Keratinocyte (primary cell): ENCODE measurements around the gene AVL9.

ENCODE experiments used
- EZH2 ChIP-seq: IDR thresholded peaks from one replicate; pipeline ENCODE4 v1.6.1; 2012; ENCODE audit warnings: inconsistent platforms, mild to moderate bottlenecking, low read length, moderate library complexity
- TF ChIP-seq, protein P1 (sequence below), 3 experiments: IDR thresholded peaks in 1 of 3; conservative IDR thresholded peaks in 1 of 3; optimal IDR thresholded peaks in 1 of 3; 2 replicates in 2 of 3; 3 replicates in 1 of 3; pipeline versions ENCODE3 to v1.5.1; 2011; ENCODE audit warnings: low read length in 3 of 3, mild to moderate bottlenecking in 3 of 3, moderate library complexity in 2 of 3, control low read depth in 1 of 3, inconsistent platforms in 1 of 3; ENCODE audit not compliant: insufficient read depth in 2 of 3; ENCODE audit errors: extremely low read depth in 1 of 3

DNA sequence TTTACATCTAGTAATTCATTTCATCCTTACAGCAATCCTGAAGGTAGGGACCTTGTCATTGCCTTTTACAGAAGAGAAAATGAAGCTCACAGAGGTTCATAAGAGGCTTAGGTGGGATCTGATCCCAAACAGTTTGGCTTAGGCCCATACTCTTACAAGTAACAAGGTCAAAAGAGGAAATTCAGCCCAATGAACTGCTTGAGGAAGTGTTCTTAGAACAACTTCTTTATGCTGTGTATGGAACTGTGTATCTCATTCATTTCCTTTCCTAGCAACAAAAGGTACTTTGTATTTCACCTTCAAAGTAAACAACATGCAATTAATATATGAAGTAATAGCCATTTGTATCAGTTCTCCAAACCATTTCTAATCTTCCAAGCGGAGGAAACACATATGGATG, 79.3 kb downstream of the AVL9 start:
- TF ChIP-seq, protein P1, sequence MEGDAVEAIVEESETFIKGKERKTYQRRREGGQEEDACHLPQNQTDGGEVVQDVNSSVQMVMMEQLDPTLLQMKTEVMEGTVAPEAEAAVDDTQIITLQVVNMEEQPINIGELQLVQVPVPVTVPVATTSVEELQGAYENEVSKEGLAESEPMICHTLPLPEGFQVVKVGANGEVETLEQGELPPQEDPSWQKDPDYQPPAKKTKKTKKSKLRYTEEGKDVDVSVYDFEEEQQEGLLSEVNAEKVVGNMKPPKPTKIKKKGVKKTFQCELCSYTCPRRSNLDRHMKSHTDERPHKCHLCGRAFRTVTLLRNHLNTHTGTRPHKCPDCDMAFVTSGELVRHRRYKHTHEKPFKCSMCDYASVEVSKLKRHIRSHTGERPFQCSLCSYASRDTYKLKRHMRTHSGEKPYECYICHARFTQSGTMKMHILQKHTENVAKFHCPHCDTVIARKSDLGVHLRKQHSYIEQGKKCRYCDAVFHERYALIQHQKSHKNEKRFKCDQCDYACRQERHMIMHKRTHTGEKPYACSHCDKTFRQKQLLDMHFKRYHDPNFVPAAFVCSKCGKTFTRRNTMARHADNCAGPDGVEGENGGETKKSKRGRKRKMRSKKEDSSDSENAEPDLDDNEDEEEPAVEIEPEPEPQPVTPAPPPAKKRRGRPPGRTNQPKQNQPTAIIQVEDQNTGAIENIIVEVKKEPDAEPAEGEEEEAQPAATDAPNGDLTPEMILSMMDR (optimal IDR thresholded peaks at IDR 0.05 in 1 of 3, IDR thresholded peaks at IDR 0.05 in 1 of 3, conservative IDR thresholded peaks at IDR 0.05 in 1 of 3; ENCODE audit: extremely low read depth in 1 of 3, insufficient read depth in 2 of 3, low read length in 3 of 3): no peak
- TF ChIP-seq EZH2: no peak
